Smooth muscle cell (in vitro differentiated cells): Measurements from ENCODE around the gene RASL10B. TPM values are rescaled to one million over a fixed set of nuclear protein-coding genes. Genes with fewer than 3 reads are reported as not detected.

ENCODE experiments used
- DNase-seq: peaks from one replicate; lab custom pipeline; 2025; ENCODE audit not compliant: unreplicated experiment; lab: John Stamatoyannopoulos, UW
- H2AFZ ChIP-seq: fragments of 200-600 bp; sonication (generic); 2 replicates; pipeline ENCODE4 v1.6.0; 2016; ENCODE audit warnings: antibody characterized with exemption, low read depth, mild to moderate bottlenecking
- H3F3A ChIP-seq: fragments of 200-600 bp; sonication (generic); 2 replicates; pipeline ENCODE4 v1.6.0; 2017; ENCODE audit warnings: antibody characterized with exemption, low read depth
- H3K27ac ChIP-seq: fragments of 200-600 bp; sonication (generic); 2 replicates; pipeline ENCODE4 v1.5.1; 2016; ENCODE audit warnings: low read depth, mild to moderate bottlenecking
- H3K27me3 ChIP-seq: fragments of 200-600 bp; sonication (generic); 2 replicates; pipeline ENCODE4 v1.6.1; 2016; ENCODE audit warnings: low read depth, mild to moderate bottlenecking
- H3K36me3 ChIP-seq: fragments of 200-600 bp; sonication (generic); 2 replicates; pipeline ENCODE4 v1.5.1; 2016; ENCODE audit warnings: low read depth
- H3K4me1 ChIP-seq: fragments of 200-600 bp; sonication (generic); 2 replicates; pipeline ENCODE4 v1.5.1; 2016; ENCODE audit warnings: low read depth
- H3K4me2 ChIP-seq: fragments of 200-600 bp; sonication (generic); 2 replicates; pipeline ENCODE4 v1.6.0; 2016; ENCODE audit warnings: mild to moderate bottlenecking
- H3K4me3 ChIP-seq: fragments of 200-600 bp; sonication (generic); 2 replicates; pipeline ENCODE4 v1.5.1; 2016; ENCODE audit warnings: mild to moderate bottlenecking
- H3K79me2 ChIP-seq: fragments of 200-600 bp; sonication (generic); 2 replicates; pipeline ENCODE4 v1.6.0; 2016; ENCODE audit warnings: low read depth, mild to moderate bottlenecking
- H3K9ac ChIP-seq: fragments of 200-600 bp; sonication (generic); 2 replicates; pipeline ENCODE4 v1.6.0; 2016; ENCODE audit warnings: low read depth
- H3K9me3 ChIP-seq: fragments of 200-600 bp; sonication (generic); replicated peaks from 2 replicates; pipeline ENCODE4 v1.5.1; 2016; ENCODE audit warnings: low read depth
- H4K20me1 ChIP-seq: fragments of 200-600 bp; sonication (generic); 2 replicates; pipeline ENCODE4 v1.6.0; 2016; ENCODE audit warnings: low read depth
- CTCF ChIP-seq: fragments of 200-600 bp; sonication (generic); IDR thresholded peaks from 2 replicates; pipeline ENCODE4 v1.5.1; 2017; ENCODE audit warnings: borderline replicate concordance, mild to moderate bottlenecking, antibody characterized with exemption; ENCODE audit not compliant: insufficient read depth, poor library complexity, severe bottlenecking
- WGBS: methylation state at CpG from one replicate; pipeline ENCODE4 v1.1.7; 2016; ENCODE audit warnings: low lambda C conversion rate; 5-methylcytosine and 5-hydroxymethylcytosine counted together
- polyA plus RNA-seq: library from polyadenylated mRNA; unstranded; fragments of >200 nt; fragmentation: Nextera tagmentation; extraction: Ambion mirVana; gene quantifications from 2 replicates; pipeline ENCODE4 v1.2.1, GENCODE V29; 2016
- total RNA-seq: library from RNA; depleted of rRNA; stranded (reverse); fragments of >200 nt; gene quantifications from 2 replicates; pipeline ENCODE4 v1.2.3, GENCODE V29; 2014

Gene RASL10B
- total and polyA plus RNA-seq, 2 experiments from 2014 or later, result 8.2 to 18.6 TPM

GRCh38 chr17:35766903-35767510 is 35.6 kb downstream of the RASL10B start:
- H3K27ac ChIP-seq, result no peak overlapping the region
- H2AFZ ChIP-seq, result no peak overlapping the region
- H3K9ac ChIP-seq, result no peak overlapping the region
- H4K20me1 ChIP-seq, result no peaks in the 10 kb centered on the region
- no peak for DNase-seq
- H3K4me2 ChIP-seq, result no peak overlapping the region
- H3K4me1 ChIP-seq, result peaks cover 5% of the 10 kb centered on the region
- 62% methylated on average over 7 of the region's 7 CpGs for WGBS
- H3K36me3 ChIP-seq, result no peaks in the 10 kb centered on the region
- H3K4me3 ChIP-seq, result no peak overlapping the region
- H3K9me3 ChIP-seq, result no peaks in the 10 kb centered on the region
- no peaks in the 10 kb centered on the region for H3K27me3 ChIP-seq
- peaks cover 8% of the 10 kb centered on the region for H3F3A ChIP-seq
- H3K79me2 ChIP-seq, result no peaks in the 10 kb centered on the region
- TF ChIP-seq CTCF, result peak; percentile 55

GRCh38 chr17:35768797-35769196 is 37.4 kb downstream of the RASL10B start:
- Histone ChIP-seq H2AFZ (no peak overlapping the region), H4K20me1 (no peaks in the 10 kb centered on the region), H3K4me2 (no peak overlapping the region), H3K9me3 (no peaks in the 10 kb centered on the region), H3K27me3 (no peaks in the 10 kb centered on the region), H3K4me1 (peaks cover 11% of the 10 kb centered on the region), H3K4me3 (no peak overlapping the region), H3F3A (peaks cover 9% of the 10 kb centered on the region), H3K36me3 (no peaks in the 10 kb centered on the region), H3K79me2 (no peaks in the 10 kb centered on the region), H3K9ac (no peak overlapping the region), H3K27ac (no peak overlapping the region)
- DNase-seq, result no peak
- TF ChIP-seq CTCF, result no peak
- 95% methylated on average over 2 of the region's 2 CpGs for WGBS

GRCh38 chr17:35769895-35770486 is 38.6 kb downstream of the RASL10B start:
- Histone ChIP-seq H3K4me1 (peaks cover 18% of the 10 kb centered on the region), H3K9me3 (no peaks in the 10 kb centered on the region), H3F3A (peaks cover 12% of the 10 kb centered on the region), H3K27ac (no peak overlapping the region), H2AFZ (no peak overlapping the region), H3K4me2 (no peak overlapping the region), H3K27me3 (no peaks in the 10 kb centered on the region), H3K9ac (no peak overlapping the region), H4K20me1 (no peaks in the 10 kb centered on the region), H3K4me3 (no peak overlapping the region), H3K36me3 (no peaks in the 10 kb centered on the region), H3K79me2 (no peaks in the 10 kb centered on the region)
- TF ChIP-seq CTCF, result peak; percentile 44
- DNase-seq, result no peak
- 97% methylated on average over 46 of the region's 48 CpGs for WGBS

GRCh38 chr17:35773129-35773528 is 41.7 kb downstream of the RASL10B start:
- H3K4me3 ChIP-seq, result no peak overlapping the region
- H3F3A ChIP-seq, result peaks cover 17% of the 10 kb centered on the region
- DNase-seq, result no peak
- no peaks in the 10 kb centered on the region for H3K27me3 ChIP-seq
- H3K9ac ChIP-seq, result no peak overlapping the region
- H2AFZ ChIP-seq, result no peak overlapping the region
- no peak for TF ChIP-seq CTCF
- no peaks in the 10 kb centered on the region for H3K79me2 ChIP-seq
- peaks cover 19% of the 10 kb centered on the region for H3K4me1 ChIP-seq
- 95% methylated on average over 20 of the region's 20 CpGs for WGBS
- H3K9me3 ChIP-seq, result no peaks in the 10 kb centered on the region
- H3K27ac ChIP-seq, result no peak overlapping the region
- H4K20me1 ChIP-seq, result no peaks in the 10 kb centered on the region
- H3K36me3 ChIP-seq, result no peaks in the 10 kb centered on the region
- no peak overlapping the region for H3K4me2 ChIP-seq
